Stimulated activated CD8-positive, alpha-beta memory T cell treated with anti-CD3 and anti-CD28 coated beads, Interleukin-7, amount 100 ng/mL, for 1 hour (primary cell): ENCODE results near the gene ABHD16B.
"Not testable (repeated sequence)": the region's sequence is repeated elsewhere in the genome, so short reads cannot be mapped to it uniquely, and the experiment has no call there.

Source experiments
- DNase-seq, 2 donors: peaks; one replicate each; pipeline ENCODE4 v3.0.0-alpha.2; 2020; ENCODE audit warnings: low read depth in 2 of 2

ABHD16B gene

GRCh38 chr20:63834491-63834880, 26.8 kb upstream of the ABHD16B start:
- DNase-seq: no peak

GRCh38 chr20:63835021-63835858, 26.1 kb upstream of the ABHD16B start:
- DNase-seq: no peak

- DNase-seq: no peak
These were observed 24.6 kb upstream of the ABHD16B start for GRCh38 chr20:63836458-63837344.

- DNase-seq: no peak
These were observed 23.8 kb upstream of the ABHD16B start for GRCh38 chr20:63837479-63837878.

- no peak for DNase-seq
These were observed 21.7 kb upstream of the ABHD16B start for GRCh38 chr20:63839620-63840019.

GRCh38 chr20:63840405-63840828, 20.9 kb upstream of the ABHD16B start:
- no peak for DNase-seq

GRCh38 chr20:63842258-63842657, 19.0 kb upstream of the ABHD16B start:
- no peak for DNase-seq

- DNase-seq: no peak
These were observed 18.1 kb upstream of the ABHD16B start for GRCh38 chr20:63843222-63843621.

GRCh38 chr20:63843778-63844177, 17.5 kb upstream of the ABHD16B start:
- DNase-seq: no peak

GRCh38 chr20:63844511-63844991, 16.7 kb upstream of the ABHD16B start:
- no peak for DNase-seq

- no peak for DNase-seq
These were observed 15.0 kb upstream of the ABHD16B start for GRCh38 chr20:63846128-63846771.

- no peak for DNase-seq
These were observed 14.4 kb upstream of the ABHD16B start for GRCh38 chr20:63846888-63847236.

- no peak for DNase-seq
These were observed 13.9 kb upstream of the ABHD16B start for GRCh38 chr20:63847237-63848002.

- no peak for DNase-seq
These were observed 13.0 kb upstream of the ABHD16B start for GRCh38 chr20:63848003-63848911.

- no peak for DNase-seq
These were observed 10.4 kb upstream of the ABHD16B start for GRCh38 chr20:63850689-63851547.

- DNase-seq: not testable (repeated sequence)
These were observed 9.8 kb upstream of the ABHD16B start for GRCh38 chr20:63851548-63851943.

GRCh38 chr20:63853733-63854068, 7.6 kb upstream of the ABHD16B start:
- not testable (repeated sequence) for DNase-seq

GRCh38 chr20:63854069-63854765, 7.1 kb upstream of the ABHD16B start:
- DNase-seq: no peak
